GM23338 (cell line): ENCODE results near the gene APOA1.

ENCODE experiments used
- CREB1 ChIP-seq: fragments of 250-450 bp; sonication (Bioruptor Pico); IDR thresholded peaks from 2 replicates; pipeline ENCODE4 v1.5.0; 2020; ENCODE audit warnings: low read depth, mild to moderate bottlenecking, moderate library complexity
- EZH2 ChIP-seq: fragments of 200-600 bp; sonication (generic); IDR thresholded peaks from one replicate; pipeline ENCODE4 v1.8.0; 2017; ENCODE audit warnings: antibody characterized with exemption, mild to moderate bottlenecking, low read depth; ENCODE audit not compliant: unreplicated experiment
- EZH2phosphoT487 ChIP-seq: fragments of 200-600 bp; sonication (generic); IDR thresholded peaks from one replicate; pipeline ENCODE4 v1.8.1; 2018; ENCODE audit warnings: antibody characterized with exemption; ENCODE audit not compliant: unreplicated experiment
- JUNB ChIP-seq: IDR thresholded peaks from one replicate; pipeline ENCODE4 v1.6.1; 2016; ENCODE audit warnings: antibody characterized with exemption; ENCODE audit not compliant: unreplicated experiment
- POLR2AphosphoS5 ChIP-seq: IDR thresholded peaks from 2 replicates; pipeline ENCODE4 v1.6.1; 2016; ENCODE audit warnings: antibody characterized with exemption, low read depth
- ZNF331 ChIP-seq: fragments of 250-450 bp; sonication (Bioruptor Pico); IDR thresholded peaks from 2 replicates; pipeline ENCODE4 v1.5.0; 2020; ENCODE audit warnings: low read depth, mild to moderate bottlenecking, moderate library complexity
- TF ChIP-seq, protein P1 (sequence below), 2 experiments: fragments of 200-600 bp in 1 of 2; sonication (generic) in 1 of 2; conservative IDR thresholded peaks; 2 replicates each; pipeline versions ENCODE4 v1.5.1 to v1.6.1; 2016 to 2017; ENCODE audit warnings: antibody characterized with exemption in 2 of 2, low read depth in 2 of 2, mild to moderate bottlenecking in 2 of 2, moderate library complexity in 1 of 2

DNA sequence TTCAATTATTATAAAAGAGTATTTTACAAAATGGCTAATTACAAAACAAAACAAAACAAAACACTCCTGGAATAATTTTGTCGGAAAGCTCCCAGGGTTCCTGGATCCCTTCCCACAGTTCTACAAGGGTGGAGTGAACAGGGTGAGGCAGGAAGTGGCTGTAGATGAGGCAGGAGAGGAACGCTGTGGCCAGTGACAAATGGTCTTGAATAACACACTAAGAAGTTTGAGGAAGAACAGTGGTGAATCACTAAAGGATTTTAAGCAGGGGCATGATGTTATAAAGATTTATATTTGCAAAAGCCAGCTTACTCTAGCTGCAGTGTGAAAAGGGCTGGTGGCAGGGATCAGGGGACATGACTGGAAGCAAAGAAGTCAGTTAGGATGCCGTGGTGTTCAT lies 33.8 kb upstream of the APOA1 start:
- TF ChIP-seq POLR2AphosphoS5 (no peak), EZH2 (no peak), CREB1 (CRISPR knock-in tag) (no peak), ZNF331 (no peak), EZH2phosphoT487 (no peak), JUNB (no peak)
- TF ChIP-seq, protein P1, sequence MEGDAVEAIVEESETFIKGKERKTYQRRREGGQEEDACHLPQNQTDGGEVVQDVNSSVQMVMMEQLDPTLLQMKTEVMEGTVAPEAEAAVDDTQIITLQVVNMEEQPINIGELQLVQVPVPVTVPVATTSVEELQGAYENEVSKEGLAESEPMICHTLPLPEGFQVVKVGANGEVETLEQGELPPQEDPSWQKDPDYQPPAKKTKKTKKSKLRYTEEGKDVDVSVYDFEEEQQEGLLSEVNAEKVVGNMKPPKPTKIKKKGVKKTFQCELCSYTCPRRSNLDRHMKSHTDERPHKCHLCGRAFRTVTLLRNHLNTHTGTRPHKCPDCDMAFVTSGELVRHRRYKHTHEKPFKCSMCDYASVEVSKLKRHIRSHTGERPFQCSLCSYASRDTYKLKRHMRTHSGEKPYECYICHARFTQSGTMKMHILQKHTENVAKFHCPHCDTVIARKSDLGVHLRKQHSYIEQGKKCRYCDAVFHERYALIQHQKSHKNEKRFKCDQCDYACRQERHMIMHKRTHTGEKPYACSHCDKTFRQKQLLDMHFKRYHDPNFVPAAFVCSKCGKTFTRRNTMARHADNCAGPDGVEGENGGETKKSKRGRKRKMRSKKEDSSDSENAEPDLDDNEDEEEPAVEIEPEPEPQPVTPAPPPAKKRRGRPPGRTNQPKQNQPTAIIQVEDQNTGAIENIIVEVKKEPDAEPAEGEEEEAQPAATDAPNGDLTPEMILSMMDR (conservative IDR thresholded peaks at IDR 0.05; ENCODE audit: low read depth in 2 of 2), result no peak
